MCF 10A (cell line): ENCODE results near the gene STC2. TPM values are rescaled to one million over a fixed set of nuclear protein-coding genes. Genes with fewer than 3 reads are reported as not detected.
A peak's percentile ranks its signal among the peaks of the same experiment; 100 is the strongest.
"Not testable (repeated sequence)": the region's sequence is repeated elsewhere in the genome, so short reads cannot be mapped to it uniquely, and the experiment has no call there.

Experiments used
- BruUV-seq: library from RNA; stranded (reverse); fragments of 400-500 nt; replicated peaks from 2 replicates; lab custom pipeline; 2021; lab: Mats Ljungman, UMichigan
- CTCF ChIA-PET: fragments of 300-600 bp; sonication (Branson Sonifier 250); formaldehyde crosslinking; extraction: SDS; loops from one replicate; lab custom pipeline; 2021; ENCODE audit warnings: antibody characterized with exemption, inconsistent platforms; lab: Yijun Ruan, JAX
- POLR2A ChIA-PET: fragments of 300-600, 350-650 bp; sonication (Branson Sonifier 250); formaldehyde crosslinking; extraction: SDS; loops from one replicate; lab custom pipeline; 2020; ENCODE audit warnings: antibody characterized with exemption, inconsistent platforms; lab: Yijun Ruan, JAX
- DNase-seq: peaks from one replicate; pipeline ENCODE4 v3.0.0-alpha.2; 2018; ENCODE audit not compliant: unreplicated experiment
- H3K27ac Mint-ChIP-seq: one replicate; pipeline ENCODE4 v1.8.0; 2022; ENCODE audit warnings: mild to moderate bottlenecking, low read depth, mixed read lengths; ENCODE audit not compliant: unreplicated experiment
- H3K27me3 Mint-ChIP-seq: one replicate; pipeline ENCODE4 v1.8.0; 2022; ENCODE audit warnings: mixed read lengths; ENCODE audit not compliant: insufficient read depth, unreplicated experiment
- H3K36me3 Mint-ChIP-seq: one replicate; pipeline ENCODE4 v1.8.0; 2022; ENCODE audit warnings: mild to moderate bottlenecking, moderate library complexity, mixed read lengths; ENCODE audit not compliant: insufficient read depth, unreplicated experiment
- H3K4me1 Mint-ChIP-seq: one replicate; pipeline ENCODE4 v1.8.0; 2022; ENCODE audit warnings: mixed read lengths; ENCODE audit not compliant: insufficient read depth, unreplicated experiment
- H3K4me3 Mint-ChIP-seq: one replicate; pipeline ENCODE4 v1.8.0; 2022; ENCODE audit warnings: mild to moderate bottlenecking, moderate library complexity, mixed read lengths; ENCODE audit not compliant: unreplicated experiment
- H3K9me3 Mint-ChIP-seq: one replicate; pipeline ENCODE4 v1.8.0; 2022; ENCODE audit warnings: mixed read lengths; ENCODE audit not compliant: unreplicated experiment
- intact Hi-C: fragments of 100-400 bp; cut with micrococcal nuclease; formaldehyde crosslinking; loops from 2 replicates; pipeline ENCODE4 v1.14.1; 2022
- total RNA-seq: library from RNA; stranded (reverse); gene quantifications from 2 replicates; pipeline ENCODE4 v1.2.3, GENCODE V29; 2022
- TF ChIP-seq, protein P1 (sequence below): fragments of 200-600 bp; IDR thresholded peaks from one replicate; pipeline ENCODE4 v1.8.0; 2022; ENCODE audit warnings: antibody characterized with exemption, mild to moderate bottlenecking; ENCODE audit not compliant: unreplicated experiment

Gene STC2
- total RNA-seq, 1 experiment from 2014 or later = 414 TPM

DNA sequence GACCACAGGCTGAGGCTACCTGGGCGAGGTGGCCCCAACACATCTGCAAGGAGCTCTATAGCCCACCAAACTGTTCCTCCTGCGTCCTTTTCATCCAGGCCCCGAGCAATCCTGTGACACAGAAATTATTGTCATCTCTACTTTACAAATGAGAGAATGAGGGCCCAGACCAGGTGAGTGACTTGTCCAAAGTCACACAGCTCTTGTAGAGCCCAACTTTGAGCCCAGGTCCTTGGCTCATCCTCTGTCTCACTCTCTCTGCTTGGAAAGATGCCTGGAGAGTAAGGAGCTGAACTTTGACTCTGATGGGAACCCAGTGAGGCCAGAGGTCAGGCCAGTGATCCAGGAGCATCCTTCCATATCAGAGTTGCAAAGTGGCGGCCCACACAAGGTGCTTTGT, 39.6 kb downstream of the STC2 start:
- TF ChIP-seq, protein P1, sequence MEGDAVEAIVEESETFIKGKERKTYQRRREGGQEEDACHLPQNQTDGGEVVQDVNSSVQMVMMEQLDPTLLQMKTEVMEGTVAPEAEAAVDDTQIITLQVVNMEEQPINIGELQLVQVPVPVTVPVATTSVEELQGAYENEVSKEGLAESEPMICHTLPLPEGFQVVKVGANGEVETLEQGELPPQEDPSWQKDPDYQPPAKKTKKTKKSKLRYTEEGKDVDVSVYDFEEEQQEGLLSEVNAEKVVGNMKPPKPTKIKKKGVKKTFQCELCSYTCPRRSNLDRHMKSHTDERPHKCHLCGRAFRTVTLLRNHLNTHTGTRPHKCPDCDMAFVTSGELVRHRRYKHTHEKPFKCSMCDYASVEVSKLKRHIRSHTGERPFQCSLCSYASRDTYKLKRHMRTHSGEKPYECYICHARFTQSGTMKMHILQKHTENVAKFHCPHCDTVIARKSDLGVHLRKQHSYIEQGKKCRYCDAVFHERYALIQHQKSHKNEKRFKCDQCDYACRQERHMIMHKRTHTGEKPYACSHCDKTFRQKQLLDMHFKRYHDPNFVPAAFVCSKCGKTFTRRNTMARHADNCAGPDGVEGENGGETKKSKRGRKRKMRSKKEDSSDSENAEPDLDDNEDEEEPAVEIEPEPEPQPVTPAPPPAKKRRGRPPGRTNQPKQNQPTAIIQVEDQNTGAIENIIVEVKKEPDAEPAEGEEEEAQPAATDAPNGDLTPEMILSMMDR = no peak
- Mint-ChIP-seq H3K9me3 (peaks cover 10% of the 10 kb centered on the region), H3K36me3 (no peaks in the 10 kb centered on the region), H3K4me3 (no peak overlapping the region), H3K27ac (no peak overlapping the region), H3K4me1 (peaks cover 17% of the 10 kb centered on the region), H3K27me3 (no peaks in the 10 kb centered on the region)
- no TSS peak for BruUV-seq
- POLR2A ChIA-PET = interaction anchor here (1.1 kb wide), 1 partner anchor 42 kb away, joined by 3 read pairs; no protein-coding TSS in a partner anchor
- DNase-seq = no peak
- intact Hi-C loops = no loop called here
- CTCF ChIA-PET = interaction anchor here (0.6 to 1.1 kb wide), 9 partner anchors 14 to 684 kb away, joined by 3 to 8 read pairs (median 3); no protein-coding TSS in a partner anchor

DNA sequence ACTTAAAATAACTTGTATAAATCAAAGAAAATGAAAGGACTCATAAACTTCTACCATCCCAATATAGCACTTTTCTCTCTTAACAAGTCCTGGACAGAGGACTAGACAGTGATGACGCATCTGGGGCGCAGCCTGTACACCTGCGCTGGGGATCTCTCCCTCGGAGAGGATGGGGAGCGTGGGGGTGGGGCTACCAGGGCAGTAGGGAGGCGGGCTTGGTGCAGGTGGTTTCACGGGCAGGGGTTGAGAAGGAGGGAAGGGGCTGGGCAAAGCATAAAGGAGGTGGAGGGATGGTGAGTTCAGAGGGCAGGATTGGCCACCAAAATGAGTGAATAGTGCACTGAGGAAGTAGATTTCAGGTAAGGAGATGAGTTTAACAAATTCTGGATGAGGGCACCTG, 41.1 kb downstream of the STC2 start:
- H3K27ac Mint-ChIP-seq = no peak overlapping the region
- no peaks in the 10 kb centered on the region for H3K36me3 Mint-ChIP-seq
- peaks cover 12% of the 10 kb centered on the region for H3K4me1 Mint-ChIP-seq
- BruUV-seq = no TSS peak
- intact Hi-C loops = no loop called here
- ChIA-PET POLR2A (interaction anchor here (0.7 kb wide), 1 partner anchor 43 kb away, joined by 3 read pairs; no protein-coding TSS in a partner anchor), CTCF (interaction anchor here (0.6 kb wide), 1 partner anchor 228 kb away, joined by 4 read pairs; no protein-coding TSS in a partner anchor)
- no peak overlapping the region for H3K4me3 Mint-ChIP-seq
- DNase-seq = no peak
- peaks cover 10% of the 10 kb centered on the region for H3K9me3 Mint-ChIP-seq
- TF ChIP-seq, protein P1 = no peak
- H3K27me3 Mint-ChIP-seq = no peaks in the 10 kb centered on the region

DNA sequence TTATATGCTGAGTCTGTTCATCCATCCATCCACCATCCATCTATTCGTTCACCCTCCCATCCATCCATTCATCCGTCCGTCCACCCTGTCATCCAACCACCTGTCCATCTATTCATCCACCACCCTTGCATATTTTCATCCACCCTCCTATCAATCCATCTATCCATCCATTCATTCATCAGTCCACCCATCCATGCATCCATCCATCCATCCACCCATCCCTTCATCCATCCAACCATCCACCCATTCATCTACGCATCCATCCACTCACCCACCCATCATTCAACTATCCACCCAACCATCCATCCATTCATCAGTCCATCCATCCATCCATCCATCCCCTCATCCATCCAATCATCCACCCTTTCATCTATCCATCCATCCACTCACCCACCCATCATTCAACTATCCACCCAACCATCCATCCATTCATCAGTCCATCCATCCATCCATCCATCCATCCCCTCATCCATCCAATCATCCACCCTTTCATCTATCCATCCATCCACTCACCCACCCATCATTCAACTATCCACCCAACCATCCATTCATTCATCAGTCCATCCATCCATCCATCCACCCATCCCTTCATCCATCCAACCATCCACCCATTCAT, 43.8 kb downstream of the STC2 start:
- H3K9me3 Mint-ChIP-seq, H3K36me3 Mint-ChIP-seq, H3K27ac Mint-ChIP-seq, intact Hi-C loops, H3K4me1 Mint-ChIP-seq, BruUV-seq, H3K27me3 Mint-ChIP-seq, DNase-seq: not testable (repeated sequence)
- ChIA-PET POLR2A (interaction anchor here (0.7 kb wide), 1 partner anchor 268 kb away, joined by 3 read pairs; no protein-coding TSS in a partner anchor), CTCF (interaction anchor here (0.6 to 1.3 kb wide), 7 partner anchors 8 to 851 kb away, joined by 3 to 11 read pairs (median 3); no protein-coding TSS in a partner anchor)
- peak overlapping the region; percentile 39 for H3K4me3 Mint-ChIP-seq

DNA sequence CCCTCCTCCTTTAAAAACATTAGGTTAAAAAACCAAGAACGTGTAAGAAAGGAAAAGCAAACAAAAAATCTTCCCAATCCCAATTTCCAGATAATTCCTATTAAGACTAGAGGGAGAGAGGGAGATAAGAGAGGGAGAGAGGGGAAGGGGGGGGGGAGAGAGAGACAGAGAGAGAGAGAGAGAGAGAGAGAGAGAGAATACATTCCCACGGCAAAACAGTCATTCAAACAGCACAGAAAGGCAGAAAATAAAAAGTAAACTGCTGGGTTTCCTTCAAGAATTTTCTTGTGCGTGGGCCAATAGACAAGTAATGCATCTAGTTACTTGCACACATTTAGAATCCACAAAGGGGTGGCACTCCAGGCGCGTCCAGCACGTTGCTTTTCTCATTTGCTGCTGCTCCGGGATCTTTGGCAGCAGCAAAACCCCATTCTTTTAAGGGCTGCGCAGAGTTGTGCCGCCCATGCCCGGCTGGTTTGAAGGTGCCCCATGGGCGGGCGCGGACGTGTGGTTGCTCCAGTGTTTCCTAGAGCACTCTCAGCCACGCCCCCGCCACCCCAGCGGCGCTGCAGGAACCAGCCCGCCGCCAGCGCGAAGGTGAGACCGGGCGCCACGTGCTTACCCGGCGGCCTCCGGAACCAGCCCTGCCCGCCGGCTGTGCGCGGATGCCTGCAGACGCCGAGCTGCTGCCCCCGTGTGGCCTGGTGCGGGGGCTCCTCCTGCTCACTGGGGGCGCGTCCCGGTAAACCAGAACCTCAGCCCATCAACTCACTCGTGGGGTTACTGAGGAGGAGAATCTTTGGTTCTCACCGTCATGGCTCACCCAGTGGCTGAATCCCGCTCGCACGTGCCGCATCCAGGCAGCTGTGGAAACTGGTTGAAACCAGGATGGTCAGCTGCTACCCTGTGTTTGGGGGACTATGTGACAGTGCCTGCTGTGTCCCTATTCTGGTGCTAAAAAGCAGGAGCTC, 44.6 kb downstream of the STC2 start:
- peak overlapping the region; percentile 49 for H3K4me3 Mint-ChIP-seq
- no peak overlapping the region for H3K27ac Mint-ChIP-seq
- no TSS peak for BruUV-seq
- no peaks in the 10 kb centered on the region for H3K36me3 Mint-ChIP-seq
- no peaks in the 10 kb centered on the region for H3K27me3 Mint-ChIP-seq
- intact Hi-C loops = loop anchor here (1.0 kb wide), 4 partner anchors 117 to 576 kb away; partner anchors contain the start of gene BNIP1
- CTCF ChIA-PET = interaction anchor here (0.6 to 1.3 kb wide), 9 partner anchors 9 to 852 kb away, joined by 3 to 11 read pairs (median 3); no protein-coding TSS in a partner anchor
- peaks cover 10% of the 10 kb centered on the region for H3K9me3 Mint-ChIP-seq
- POLR2A ChIA-PET = interaction anchor here (0.7 kb wide), 1 partner anchor 267 kb away, joined by 3 read pairs; no protein-coding TSS in a partner anchor
- peaks cover 6% of the 10 kb centered on the region for H3K4me1 Mint-ChIP-seq
- peak; percentile 79 for DNase-seq
- TF ChIP-seq, protein P1 = peak; percentile 96
